SKM-1 treated with dmso at 0.1 percent for 144 hours (cell line): ENCODE measurements around the gene KIF14.
"Not testable (repeated sequence)": the region's sequence is repeated elsewhere in the genome, so short reads cannot be mapped to it uniquely, and the experiment has no call there.

ENCODE experiments used
- DNase-seq: peaks from one replicate; lab custom pipeline; 2025; ENCODE audit not compliant: unreplicated experiment; lab: John Stamatoyannopoulos, UW

The KIF14 gene

DNA sequence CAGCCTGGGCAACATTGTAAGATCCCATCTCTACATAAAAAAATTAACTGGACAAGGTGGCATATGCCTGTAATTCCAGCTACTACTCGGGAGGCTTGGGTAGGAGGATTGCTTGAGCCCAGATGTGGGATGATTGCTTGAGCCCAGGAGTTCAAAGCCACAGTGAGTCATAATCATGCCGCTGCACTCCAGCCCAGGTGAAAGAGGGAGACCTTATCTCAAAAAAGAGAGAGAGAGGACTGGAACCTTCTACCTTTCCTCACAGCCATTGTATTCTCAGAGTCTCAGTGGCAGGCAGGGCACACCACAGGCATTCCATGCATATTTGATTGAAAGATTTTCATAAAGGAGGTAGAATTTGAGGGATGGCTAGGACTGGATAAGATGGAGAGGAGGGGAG, 78.4 kb downstream of the KIF14 start:
- DNase-seq: no peak

GRCh38 chr1:200540281-200540680, 80.3 kb downstream of the KIF14 start:
- DNase-seq: no peak

DNA sequence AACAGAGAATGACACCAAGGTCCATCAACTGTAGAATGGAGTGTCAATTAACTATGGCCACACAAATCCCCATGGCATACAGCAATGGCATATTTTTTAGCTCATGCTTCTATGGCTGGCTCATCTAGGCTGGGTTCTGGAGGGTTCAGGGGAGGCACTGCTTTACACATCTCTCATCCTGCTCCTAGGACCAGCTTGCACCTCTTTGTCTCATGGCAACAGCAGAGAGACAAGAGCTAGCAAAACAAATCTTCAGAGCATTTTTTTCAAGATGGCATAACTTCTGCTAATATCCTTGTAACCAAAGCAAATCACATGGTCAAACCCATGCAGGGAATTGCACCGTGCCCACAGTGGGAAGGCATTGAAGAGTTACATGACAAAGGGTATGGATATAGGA, 82.4 kb downstream of the KIF14 start:
- no peak for DNase-seq

DNA sequence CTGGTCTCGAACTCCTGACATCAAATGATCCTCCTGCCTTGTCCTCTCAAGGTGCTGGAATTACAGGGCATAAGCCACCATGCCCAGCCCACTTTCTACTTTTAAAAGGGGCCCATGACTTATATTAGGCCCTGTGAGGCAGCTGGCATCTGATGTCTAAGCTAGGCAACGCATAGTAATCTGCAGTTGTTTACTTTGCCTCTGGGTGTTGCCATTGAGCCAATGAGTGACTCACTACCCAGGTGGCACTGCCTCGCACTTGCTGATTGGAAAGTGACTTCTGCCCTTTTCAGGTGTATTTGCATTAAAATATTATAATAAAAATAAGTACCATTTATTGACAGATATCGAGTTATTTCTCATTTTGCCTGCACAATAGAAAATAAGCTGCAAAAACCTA, 84.9 kb downstream of the KIF14 start:
- no peak for DNase-seq

GRCh38 chr1:200530623-200531261, 89.8 kb downstream of the KIF14 start:
- no peak for DNase-seq

- no peak for DNase-seq
Measured at GRCh38 chr1:200528858-200529606, 91.5 kb downstream of the KIF14 start.

GRCh38 chr1:200527670-200528069, 92.9 kb downstream of the KIF14 start:
- DNase-seq: no peak

GRCh38 chr1:200526709-200527612, 93.6 kb downstream of the KIF14 start:
- no peak for DNase-seq

GRCh38 chr1:200525090-200525987, 95.2 kb downstream of the KIF14 start:
- no peak for DNase-seq

DNA sequence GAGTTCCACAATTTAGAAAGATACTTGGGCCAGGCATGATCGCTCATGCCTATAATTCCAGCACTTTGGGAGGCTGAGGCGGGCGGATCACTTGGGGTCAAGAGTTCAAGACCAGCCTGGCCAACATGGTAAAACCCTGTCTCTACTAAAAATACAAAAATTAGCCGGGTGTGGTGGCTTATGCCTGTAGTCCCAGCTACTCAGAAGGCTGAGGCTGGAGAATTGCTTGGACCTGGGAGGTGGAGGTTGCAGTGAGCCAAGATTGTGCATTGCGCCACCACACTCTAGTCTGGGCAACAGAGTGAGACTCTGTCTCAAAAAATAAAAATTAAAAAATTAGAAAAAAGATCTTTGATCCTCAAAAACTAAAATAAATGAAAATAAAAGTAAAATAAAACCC, 96.0 kb downstream of the KIF14 start:
- DNase-seq: not testable (repeated sequence)

DNA sequence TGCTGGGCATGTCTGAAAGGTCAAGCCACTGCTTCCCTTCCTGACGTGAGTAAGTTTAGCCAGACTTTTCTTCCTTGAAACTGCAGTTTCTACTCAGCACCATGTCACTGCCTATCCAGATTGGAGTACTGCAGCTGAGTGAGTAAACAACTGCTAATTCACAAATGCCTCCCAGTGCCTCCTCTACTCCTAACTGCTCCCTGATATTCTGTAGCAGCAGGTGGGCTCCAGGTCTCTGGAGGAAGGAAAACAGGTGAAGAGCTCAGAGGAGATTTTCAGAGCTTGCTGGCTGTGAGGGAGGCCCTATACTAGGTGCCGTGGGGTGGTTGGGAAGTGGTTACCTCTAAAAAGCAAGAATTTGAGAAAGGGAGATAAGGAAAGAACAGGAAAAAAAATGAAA, 96.5 kb downstream of the KIF14 start:
- no peak for DNase-seq

- peak; percentile 97 for DNase-seq
Measured at GRCh38 chr1:200520735-200521134, 99.8 kb downstream of the KIF14 start.

GRCh38 chr1:200518524-200518923, 102.0 kb downstream of the KIF14 start:
- no peak for DNase-seq

- DNase-seq: no peak
Measured at GRCh38 chr1:200512191-200512590, 108.4 kb downstream of the KIF14 start.

- DNase-seq: peak; percentile 91
Measured at GRCh38 chr1:200510228-200510623, 110.3 kb downstream of the KIF14 start.

GRCh38 chr1:200506471-200506870, 114.1 kb downstream of the KIF14 start:
- no peak for DNase-seq

DNA sequence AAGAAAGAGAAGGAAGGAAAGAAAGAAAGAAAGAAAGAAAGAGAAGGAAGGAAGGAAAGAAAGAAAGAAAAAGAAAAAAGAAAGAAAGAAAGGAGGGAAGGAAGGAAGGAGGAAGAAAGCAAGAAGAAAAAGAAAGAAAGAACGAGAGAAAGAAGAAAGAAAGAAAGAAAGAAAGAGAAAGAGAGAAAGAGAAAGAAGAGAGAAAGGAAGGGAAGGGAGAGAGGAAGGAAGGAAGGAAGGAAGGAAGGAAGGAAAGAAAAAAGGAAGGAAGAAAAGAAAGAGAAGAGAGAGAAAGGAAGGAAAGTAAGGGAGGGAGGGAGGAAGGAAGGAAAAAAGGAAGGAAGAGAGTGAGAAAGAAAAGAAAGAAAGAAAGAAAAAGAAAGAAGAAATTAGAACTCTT, 115.3 kb downstream of the KIF14 start:
- no peak for DNase-seq
